Measurements from ENCODE around the gene CDCA8. TPM values are rescaled to one million over a fixed set of nuclear protein-coding genes. Genes with fewer than 3 reads are reported as not detected.

CDCA8 gene
- total RNA-seq, 1 donor from 2014 or later = 72.1 TPM

GRCh38 chr1:37714689-37715088, 22.4 kb downstream of the CDCA8 start:
- no peak for DNase-seq (ENCODE audit: low read depth, low spot score)
- Mint-ChIP-seq H3K27ac (ENCODE audit: unreplicated experiment) (no peak overlapping the region), H3K36me3 (ENCODE audit: low read depth) (peaks cover under 1% of the 10 kb centered on the region), H3K4me1 (no peaks in the 10 kb centered on the region), H3K27me3 (ENCODE audit: low read depth) (no peaks in the 10 kb centered on the region), H3K4me3 (no peak overlapping the region), H3K9me3 (no peaks in the 10 kb centered on the region)
- no peak for TF ChIP-seq CTCF (conservative IDR thresholded peaks at IDR 0.05)

- Mint-ChIP-seq H3K4me1 (no peaks in the 10 kb centered on the region), H3K9me3 (no peaks in the 10 kb centered on the region), H3K27me3 (ENCODE audit: low read depth) (no peaks in the 10 kb centered on the region), H3K4me3 (no peak overlapping the region), H3K27ac (ENCODE audit: unreplicated experiment) (no peak overlapping the region), H3K36me3 (ENCODE audit: low read depth) (no peaks in the 10 kb centered on the region)
- no peak for DNase-seq (ENCODE audit: low read depth, low spot score)
- no peak for TF ChIP-seq CTCF (conservative IDR thresholded peaks at IDR 0.05)
Measured at GRCh38 chr1:37716321-37716720, 24.0 kb downstream of the CDCA8 start.

GRCh38 chr1:37717631-37718030, 25.3 kb downstream of the CDCA8 start:
- no peaks in the 10 kb centered on the region for H3K36me3 Mint-ChIP-seq (ENCODE audit: low read depth)
- no peak overlapping the region for H3K27ac Mint-ChIP-seq (ENCODE audit: unreplicated experiment)
- no peak for DNase-seq (ENCODE audit: low read depth, low spot score)
- TF ChIP-seq CTCF (conservative IDR thresholded peaks at IDR 0.05) = no peak
- no peak overlapping the region for H3K4me3 Mint-ChIP-seq
- H3K27me3 Mint-ChIP-seq (ENCODE audit: low read depth) = no peaks in the 10 kb centered on the region
- H3K9me3 Mint-ChIP-seq = no peaks in the 10 kb centered on the region
- peaks cover 9% of the 10 kb centered on the region for H3K4me1 Mint-ChIP-seq

- H3K27ac Mint-ChIP-seq (ENCODE audit: unreplicated experiment) = no peak overlapping the region
- no peaks in the 10 kb centered on the region for H3K27me3 Mint-ChIP-seq (ENCODE audit: low read depth)
- no peak for DNase-seq (ENCODE audit: low read depth, low spot score)
- H3K9me3 Mint-ChIP-seq = no peaks in the 10 kb centered on the region
- no peaks in the 10 kb centered on the region for H3K36me3 Mint-ChIP-seq (ENCODE audit: low read depth)
- H3K4me1 Mint-ChIP-seq = peaks cover 14% of the 10 kb centered on the region
- no peak overlapping the region for H3K4me3 Mint-ChIP-seq
- no peak for TF ChIP-seq CTCF (conservative IDR thresholded peaks at IDR 0.05)
Measured at GRCh38 chr1:37718181-37718900, 26.0 kb downstream of the CDCA8 start.

DNA sequence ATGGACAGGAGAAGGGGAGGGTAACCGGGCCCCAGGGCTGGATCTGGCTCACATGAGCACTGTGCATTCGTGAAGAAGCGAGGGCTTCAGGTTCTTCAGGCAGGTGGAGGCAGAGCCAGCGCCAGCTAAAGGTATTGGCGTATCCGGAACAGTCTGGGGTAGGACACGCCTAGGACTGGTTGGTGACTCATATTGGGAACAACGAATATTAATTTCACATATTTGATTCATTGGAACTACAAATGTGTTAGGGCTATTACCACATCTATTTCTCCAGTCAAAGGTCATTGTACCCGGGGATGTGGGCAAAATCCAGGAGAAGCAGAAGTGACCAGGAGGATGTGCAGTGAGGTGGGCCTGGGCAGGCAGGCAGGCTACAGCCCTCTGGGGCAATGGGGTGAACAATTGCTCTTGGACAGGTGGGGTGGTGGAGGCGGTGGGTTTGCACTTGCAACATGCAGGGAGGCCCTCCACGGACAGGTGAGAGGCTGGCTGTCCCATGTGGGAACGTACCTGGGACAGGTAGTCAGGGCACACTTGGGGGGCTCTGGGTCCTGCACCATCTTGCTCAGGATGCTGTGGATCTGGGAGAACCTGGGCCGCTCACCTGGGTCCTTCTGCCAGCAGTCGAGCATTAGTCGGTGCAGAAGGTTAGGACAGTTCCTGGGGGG, 26.7 kb downstream of the CDCA8 start:
- TF ChIP-seq CTCF (conservative IDR thresholded peaks at IDR 0.05) = no peak
- H3K4me3 Mint-ChIP-seq = no peak overlapping the region
- H3K36me3 Mint-ChIP-seq (ENCODE audit: low read depth) = no peaks in the 10 kb centered on the region
- peaks cover 21% of the 10 kb centered on the region for H3K4me1 Mint-ChIP-seq
- H3K27ac Mint-ChIP-seq (ENCODE audit: unreplicated experiment) = no peak overlapping the region
- peaks cover 3% of the 10 kb centered on the region for H3K27me3 Mint-ChIP-seq (ENCODE audit: low read depth)
- H3K9me3 Mint-ChIP-seq = no peaks in the 10 kb centered on the region
- no peak for DNase-seq (ENCODE audit: low read depth, low spot score)

All from neural crest cell (in vitro differentiated cells).